Pulmonary artery endothelial cell (primary cell): Measurements from ENCODE around the gene DCLK2. TPM values are rescaled to one million over a fixed set of nuclear protein-coding genes. Genes with fewer than 3 reads are reported as not detected.

Source experiments
- DNase-seq: peaks from one replicate; pipeline ENCODE4 v3.0.0-alpha.2; 2011; ENCODE audit warnings: low read depth, low spot score
- total RNA-seq: library from RNA; depleted of rRNA; stranded (reverse); fragments of >200 nt; gene quantifications from 2 replicates; pipeline ENCODE4 v1.2.3, GENCODE V29; 2014

The DCLK2 gene
- total RNA-seq: 1.6 and 2.0 TPM in 2 replicates

DNA sequence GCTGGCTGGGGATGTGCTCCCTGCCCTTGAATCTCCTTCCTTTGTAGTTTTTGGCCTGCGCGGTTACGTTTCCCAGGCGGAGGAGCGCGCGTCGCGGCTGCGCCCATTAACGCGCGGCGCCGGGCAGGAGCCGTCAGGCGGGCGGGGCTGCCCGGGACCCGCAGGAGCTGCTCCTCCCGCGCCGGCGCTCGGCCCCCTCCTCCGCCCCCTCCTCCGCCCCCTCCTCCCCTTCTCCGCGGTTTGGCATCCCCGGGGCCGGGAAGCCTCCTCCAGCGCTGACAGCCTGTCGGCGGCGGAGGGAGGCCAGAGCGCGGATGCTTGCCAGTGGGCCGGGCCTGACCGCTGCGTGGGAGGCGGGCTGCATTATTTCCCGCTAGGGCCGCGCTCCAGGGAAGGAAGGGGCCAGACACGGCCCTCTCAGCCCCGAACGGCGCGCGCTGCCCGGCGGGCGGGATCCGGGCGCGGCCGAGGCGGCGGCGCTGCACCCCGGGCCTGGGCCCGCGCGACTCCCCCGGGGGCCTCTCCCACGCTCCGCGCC lies at the start of gene DCLK2:
DCLK2 (plus strand) TSS at position 405 of the 538 bp plus-strand sequence. CDS start 583 bp downstream, outside the sequence.
- peak; percentile 27 for DNase-seq

- DNase-seq: no peak
These were observed 45.7 kb upstream of the DCLK2 start for GRCh38 chr4:150032541-150032940.

GRCh38 chr4:150033081-150033480 lies 45.2 kb upstream of the DCLK2 start:
- DNase-seq: no peak

DNA sequence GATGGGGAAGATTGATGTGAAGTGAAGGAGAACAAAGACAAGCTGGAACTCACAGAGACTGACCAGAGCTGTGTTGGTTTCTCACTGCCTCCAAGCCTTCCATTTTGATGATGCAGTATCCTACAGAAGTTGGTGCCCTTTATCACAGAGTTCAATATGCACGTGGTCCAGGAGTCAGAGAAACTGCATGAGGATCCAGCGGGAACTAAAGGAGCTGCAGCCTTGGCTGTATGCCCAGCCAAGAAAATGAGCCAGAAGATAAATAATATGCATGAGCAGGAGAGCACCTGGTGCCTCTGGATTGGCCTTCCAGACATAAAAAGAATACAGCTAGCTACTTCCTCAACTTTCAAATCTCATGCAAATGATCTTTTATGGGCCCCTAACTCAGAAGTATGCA lies 44.3 kb upstream of the DCLK2 start:
- DNase-seq: no peak

GRCh38 chr4:150037251-150037856 lies 40.9 kb upstream of the DCLK2 start:
- DNase-seq: no peak

DNA sequence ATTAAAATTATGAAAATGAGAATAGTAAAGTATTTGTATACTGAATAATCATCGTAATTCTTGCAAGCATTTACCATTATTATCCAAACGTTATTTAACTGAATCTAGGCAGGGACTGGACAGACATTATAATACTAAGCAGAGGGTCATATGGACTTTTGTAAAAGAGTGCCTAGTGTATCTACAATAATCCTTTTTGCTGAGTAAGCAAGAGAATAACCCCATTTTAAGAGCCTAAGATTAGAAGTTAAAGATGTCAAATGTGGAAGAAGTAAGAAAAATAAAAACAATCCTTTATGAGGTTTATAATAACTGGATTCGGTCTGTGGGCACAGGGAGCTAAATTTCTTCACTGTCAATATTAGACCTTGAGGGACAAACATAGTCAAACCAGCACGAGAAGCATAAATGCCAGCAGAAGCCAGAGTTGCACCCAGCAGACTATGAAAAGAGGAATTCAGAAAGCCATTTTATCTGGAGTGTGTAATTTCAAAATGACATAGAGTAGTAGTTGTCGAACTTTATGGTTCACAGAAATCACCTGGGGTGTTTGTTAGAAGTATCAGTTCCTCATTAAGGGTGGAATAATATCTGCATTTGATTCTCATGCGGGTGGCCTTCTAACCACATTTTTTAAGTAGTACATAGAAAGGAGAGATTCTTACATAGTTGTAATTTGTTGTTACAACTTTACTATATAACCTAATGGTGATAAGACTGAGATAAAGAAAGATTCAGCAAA lies 39.7 kb upstream of the DCLK2 start:
- DNase-seq: no peak

DNA sequence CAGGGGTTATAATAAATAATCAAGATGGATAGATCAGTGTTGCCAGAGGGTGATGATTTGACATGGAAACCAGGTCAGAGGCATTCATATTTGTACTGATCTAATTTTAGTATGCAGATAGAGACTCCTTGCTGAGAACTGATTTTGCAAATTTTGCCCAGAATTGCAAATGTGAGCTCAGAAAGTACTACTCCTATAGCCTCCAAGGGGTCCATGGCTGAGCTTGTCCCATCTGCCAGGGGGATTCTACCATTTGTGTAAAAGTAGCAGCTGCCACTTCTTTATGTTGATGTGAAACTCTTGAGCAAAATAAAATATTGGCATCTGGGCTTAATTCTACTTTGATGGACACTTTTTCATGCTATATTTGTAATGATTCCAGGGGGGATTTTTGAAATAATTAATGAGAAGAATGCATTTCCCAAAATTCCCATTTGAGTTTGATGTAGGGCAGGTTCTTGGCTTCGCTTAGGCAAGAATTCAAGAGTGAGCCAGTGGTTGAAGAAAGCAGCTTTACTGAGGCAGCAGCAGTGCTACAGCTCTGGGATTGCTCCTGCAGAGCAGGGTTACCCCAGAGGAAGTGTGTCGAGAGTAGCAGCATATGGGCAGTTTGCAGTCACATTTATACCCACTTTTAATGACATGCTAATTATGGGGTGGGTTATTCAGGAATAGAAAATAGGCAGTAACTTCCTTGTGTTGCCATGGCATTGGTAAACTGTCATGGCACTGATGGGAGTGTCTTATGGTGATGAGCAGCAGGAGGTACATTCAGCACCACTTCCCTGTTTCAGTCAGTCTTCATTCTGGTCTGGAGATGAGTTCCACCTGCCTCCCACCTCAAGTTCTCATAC lies 38.7 kb upstream of the DCLK2 start:
- DNase-seq: no peak

GRCh38 chr4:150044517-150044916 lies 33.7 kb upstream of the DCLK2 start:
- DNase-seq: no peak

GRCh38 chr4:150045410-150045809 lies 32.8 kb upstream of the DCLK2 start:
- DNase-seq: no peak

GRCh38 chr4:150046728-150047217 lies 31.5 kb upstream of the DCLK2 start:
- no peak for DNase-seq

GRCh38 chr4:150047546-150047945 lies 30.7 kb upstream of the DCLK2 start:
- DNase-seq: no peak

DNA sequence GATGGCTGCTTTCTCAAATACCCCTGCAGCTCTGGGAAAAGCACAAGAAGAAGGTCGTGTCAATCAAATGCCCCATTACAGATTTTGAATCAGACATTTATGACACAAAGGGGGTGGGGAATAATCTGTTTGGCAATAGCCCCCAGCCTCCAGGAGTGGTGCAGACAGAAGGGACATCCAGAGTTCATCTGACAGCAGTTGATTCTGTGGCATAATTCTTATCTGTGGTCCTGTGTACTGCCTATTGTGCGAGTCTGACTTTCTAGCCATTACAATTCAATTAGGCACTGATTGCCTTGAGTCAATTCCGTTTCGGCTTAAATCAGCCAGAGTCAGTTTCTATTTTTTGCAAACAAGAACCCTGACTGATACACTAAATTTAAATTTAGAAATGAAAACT lies 28.6 kb upstream of the DCLK2 start:
- no peak for DNase-seq

DNA sequence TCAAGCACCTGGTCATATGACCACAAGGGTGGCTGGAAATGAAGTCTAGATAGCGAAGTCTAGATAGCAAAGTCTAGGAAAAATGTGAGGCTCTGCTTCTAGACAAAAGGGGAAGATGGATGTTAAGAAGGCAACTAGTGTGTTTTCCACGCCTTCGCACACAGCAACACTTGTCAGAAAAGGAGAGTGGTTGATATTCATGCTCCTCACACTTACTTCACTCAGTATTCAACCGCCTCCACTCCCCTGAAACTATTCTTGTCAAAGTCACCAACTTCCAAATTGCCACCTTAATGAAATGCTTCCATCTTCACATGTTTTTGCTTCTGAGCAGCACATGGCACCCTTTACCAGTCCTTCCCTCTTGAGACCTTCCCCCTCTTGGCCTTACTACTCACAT lies 27.7 kb upstream of the DCLK2 start:
- no peak for DNase-seq

DNA sequence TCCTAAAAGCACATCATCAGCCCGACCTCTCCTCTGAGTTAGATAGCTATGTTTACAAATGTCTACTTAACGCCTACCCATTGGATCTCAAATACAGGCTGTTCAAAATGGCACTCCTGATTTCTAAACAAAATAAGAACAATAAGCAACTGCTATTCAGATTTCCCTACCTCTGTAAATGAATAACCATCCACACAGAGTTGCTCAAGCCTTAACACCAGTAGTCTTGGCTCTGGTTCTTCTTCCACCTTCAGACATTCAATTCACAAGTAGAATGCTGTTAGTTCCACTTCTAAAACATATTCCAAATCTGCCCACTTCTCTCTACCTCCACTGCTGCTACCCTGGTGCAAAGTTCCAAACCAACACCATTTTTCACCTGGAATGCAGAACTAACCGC lies 27.1 kb upstream of the DCLK2 start:
- DNase-seq: no peak

DNA sequence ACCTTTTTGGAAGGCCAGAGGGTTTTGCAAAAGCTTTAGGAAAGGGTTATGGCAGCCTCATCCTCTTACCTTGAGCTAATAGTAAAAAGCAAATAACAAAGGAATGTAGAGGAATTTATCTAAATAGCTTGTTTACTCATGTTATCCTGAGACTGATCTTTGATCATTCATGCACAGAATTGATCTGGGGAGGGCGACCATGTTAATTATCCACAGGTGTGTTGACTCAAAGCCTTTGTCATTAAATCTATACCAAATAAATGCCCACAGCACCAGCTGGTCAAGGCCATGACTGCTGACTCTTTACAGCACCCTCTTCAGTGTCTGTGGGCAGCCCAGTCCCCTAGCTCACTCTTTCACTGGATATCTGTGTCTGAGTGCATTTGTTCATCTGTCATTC lies 22.8 kb upstream of the DCLK2 start:
- no peak for DNase-seq

DNA sequence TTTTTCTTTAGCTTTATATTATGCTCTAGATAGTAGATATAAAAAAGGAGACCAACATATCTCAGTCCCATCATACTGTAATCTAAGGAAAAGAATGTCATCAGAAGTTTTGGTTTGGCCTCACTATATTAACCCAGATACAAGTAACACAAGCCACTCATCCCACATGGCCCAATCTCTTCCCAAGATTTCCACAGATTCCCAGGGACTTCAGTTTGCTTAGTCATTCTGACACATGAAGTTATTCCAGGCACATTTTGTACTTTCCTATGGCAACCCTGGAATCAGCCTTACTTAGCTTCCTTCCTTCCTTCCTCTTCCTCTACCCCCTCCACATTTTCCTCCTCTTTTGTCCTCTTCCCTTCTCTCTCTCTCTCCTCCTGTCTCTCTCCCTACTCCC lies 21.7 kb upstream of the DCLK2 start:
- DNase-seq: no peak

GRCh38 chr4:150061086-150061776 lies 17.0 kb upstream of the DCLK2 start:
- DNase-seq: no peak

GRCh38 chr4:150063128-150063527 lies 15.1 kb upstream of the DCLK2 start:
- DNase-seq: no peak

DNA sequence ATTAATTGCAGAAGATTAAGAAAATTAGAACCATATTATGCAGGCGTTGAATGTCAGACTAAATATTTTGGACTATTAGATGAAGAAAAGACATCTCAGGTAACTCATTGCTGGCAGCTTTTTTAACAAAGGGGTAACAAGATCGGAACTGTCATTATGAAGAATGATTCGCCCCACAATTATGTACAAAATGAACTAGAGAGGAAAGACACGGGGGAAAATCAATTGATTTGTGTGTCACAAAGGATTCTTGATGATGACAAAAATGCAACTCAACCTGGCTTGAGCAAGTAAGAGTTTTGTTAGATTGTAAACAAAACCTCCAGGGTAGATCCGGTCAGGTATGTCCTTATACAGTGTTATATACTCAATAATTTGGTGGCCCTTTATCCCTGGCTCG lies 12.5 kb upstream of the DCLK2 start:
- DNase-seq: no peak

GRCh38 chr4:150067859-150068258 lies 10.4 kb upstream of the DCLK2 start:
- no peak for DNase-seq

- no peak for DNase-seq
These were observed 9.8 kb upstream of the DCLK2 start for GRCh38 chr4:150068300-150068960.
